HepG2 (cell line): ENCODE measurements around the gene TRAF3. TPM values are rescaled to one million over a fixed set of nuclear protein-coding genes. Genes with fewer than 3 reads are reported as not detected.
"Not testable (repeated sequence)": the region's sequence is repeated elsewhere in the genome, so short reads cannot be mapped to it uniquely, and the experiment has no call there.

Experiments
- ATAC-seq: fragments of 200-7000 bp; cut with Tn5 transposase; 3 replicates; pipeline ENCODE4 v1.9.1; 2020; ENCODE audit warnings: mild to moderate bottlenecking, moderate library complexity
- BruUV-seq: library from RNA; stranded (reverse); fragments of 400-500 nt; replicated peaks from 2 replicates; lab custom pipeline; 2021; lab: Mats Ljungman, UMichigan
- CTCF ChIA-PET: fragments of 300-600 bp; formaldehyde crosslinking; extraction: SDS; loops from one replicate; lab custom pipeline; 2021; ENCODE audit warnings: low total read pairs, inconsistent platforms, low intra/inter-chr PET ratio; lab: Yijun Ruan, JAX
- POLR2A ChIA-PET: fragments of 350-600 bp; sonication (Branson Sonifier 250); formaldehyde crosslinking; loops from one replicate; lab custom pipeline; 2020; ENCODE audit warnings: antibody characterized with exemption, inconsistent platforms; lab: Yijun Ruan, JAX
- DNase-seq: peaks from one replicate; pipeline ENCODE4 v3.0.0-alpha.2; 2015; ENCODE audit warnings: low spot score
- FAIRE-seq: peaks from 3 replicates; lab custom pipeline; 2011; peaks lifted over from hg19 to GRCh38; lab: Jason Lieb, UNC
- H2AFZ ChIP-seq: one replicate; pipeline ENCODE4 v1.6.1; 2011; ENCODE audit warnings: low read length, inconsistent platforms
- H3K27ac ChIP-seq: fragments of 300-600 bp; 3 replicates; pipeline ENCODE4 v1.8.0; 2011; ENCODE audit warnings: mixed run types, mild to moderate bottlenecking, mixed read lengths, low read length, inconsistent platforms; ENCODE audit not compliant: insufficient read depth; ENCODE audit errors: extremely low read length
- H3K27me3 ChIP-seq, 2 experiments: fragments of 200-600 bp in 1 of 2; 2 replicates in 1 of 2; 3 replicates in 1 of 2; pipeline versions ENCODE4 v1.6.0 to v1.8.0; 2011; ENCODE audit warnings: low read length in 2 of 2, mild to moderate bottlenecking in 2 of 2, moderate library complexity in 2 of 2, inconsistent platforms in 1 of 2; ENCODE audit not compliant: insufficient read depth in 2 of 2, control insufficient read depth in 1 of 2
- H3K36me3 ChIP-seq, 2 experiments: fragments of 200-600 bp in 1 of 2; replicated peaks in 1 of 2; 2 replicates in 1 of 2; 3 replicates in 1 of 2; pipeline versions ENCODE4 v1.5.1 to v1.8.0; 2011; ENCODE audit warnings: low read length in 2 of 2, inconsistent platforms in 1 of 2; ENCODE audit not compliant: insufficient read depth in 2 of 2, control insufficient read depth in 1 of 2
- H3K4me1 ChIP-seq: 2 replicates; pipeline ENCODE4 v1.5.1; 2012; ENCODE audit warnings: low read length, inconsistent platforms; ENCODE audit not compliant: insufficient read depth
- H3K4me2 ChIP-seq: 2 replicates; pipeline ENCODE4 v1.6.0; 2011; ENCODE audit warnings: low read depth, low read length, inconsistent platforms
- H3K4me3 ChIP-seq, 3 experiments: fragments of 200-600 bp in 1 of 3; sonication (generic), shearing (Covaris generic) in 1 of 3; replicated peaks in 1 of 3; 2 replicates each; pipeline ENCODE4 v1.5.1; 2011 to 2016; ENCODE audit warnings: low read length in 3 of 3, inconsistent platforms in 2 of 3, low read depth in 2 of 3, mild to moderate bottlenecking in 2 of 3, control low read depth in 1 of 3, mixed read lengths in 1 of 3; ENCODE audit not compliant: insufficient read depth in 1 of 3
- H3K79me2 ChIP-seq: one replicate; pipeline ENCODE4 v1.6.1; 2011; ENCODE audit warnings: low read length, inconsistent platforms; ENCODE audit not compliant: insufficient read depth
- H3K9ac ChIP-seq: 2 replicates; pipeline ENCODE4 v1.6.0; 2011; ENCODE audit warnings: mild to moderate bottlenecking, low read depth, low read length, inconsistent platforms; ENCODE audit not compliant: insufficient read depth
- H3K9me3 ChIP-seq: 2 replicates; pipeline ENCODE4 v1.5.1; 2012; ENCODE audit warnings: mild to moderate bottlenecking, low read length
- H4K20me1 ChIP-seq: 2 replicates; pipeline ENCODE4 v1.6.0; 2011; ENCODE audit warnings: inconsistent platforms, mild to moderate bottlenecking, low read length, moderate library complexity; ENCODE audit not compliant: insufficient read depth
- ESRRA ChIP-seq: sonication (generic); formaldehyde crosslinking; IDR thresholded peaks from 2 replicates; pipeline ENCODE4 v1.5.1; 2020; ENCODE audit warnings: mild to moderate bottlenecking, low read depth, missing genetic modification reagents
- KLF9 ChIP-seq: IDR thresholded peaks from 2 replicates; pipeline ENCODE4 v1.6.1; 2016; ENCODE audit warnings: low read depth
- WGBS: methylation state at CpG from one replicate; pipeline ENCODE4 v1.1.6; 2017; ENCODE audit warnings: low lambda C conversion rate; 5-methylcytosine and 5-hydroxymethylcytosine counted together
- in situ Hi-C: cut with HindIII; loops from 2 replicates; pipeline ENCODE4 v1.10.0; 2017; ENCODE audit warnings: low pct_unique_long_range_greater_than_20kb; ENCODE audit not compliant: extremely low pct_ligation_motif_present
- intact Hi-C: fragments of 100-400 bp; cut with micrococcal nuclease; formaldehyde crosslinking; loops from one replicate; pipeline ENCODE4 v1.10.0; 2022; ENCODE audit not compliant: unreplicated experiment
- polyA plus RNA-seq, 8 experiments: library from polyadenylated mRNA; depleted of rRNA in 3 of 8; stranded (reverse) in 7 of 8; unstranded in 1 of 8; fragments of >200 nt; fragmentation: Illumina TruSeq in 4 of 8; extraction: Trizol in 4 of 8; gene quantifications; 2 replicates each; pipeline versions ENCODE4 v1.2.1 to v1.2.3, GENCODE V29; 2011 to 2016; ENCODE audit warnings: low read depth in 4 of 8, missing spikeins in 1 of 8, mixed read lengths in 1 of 8; ENCODE audit not compliant: insufficient read depth in 1 of 8
- total RNA-seq, 5 experiments: library from RNA; depleted of rRNA; stranded (reverse); fragments of >200 nt; fragmentation: Illumina TruSeq; extraction: Trizol; gene quantifications; 2 replicates each; pipeline ENCODE4 v1.2.3, GENCODE V29; 2016; ENCODE audit warnings: low read depth in 1 of 5
- TF ChIP-seq, protein P1 (sequence below): IDR thresholded peaks from 2 replicates; pipeline ENCODE4 v1.6.1; 2016; ENCODE audit warnings: control low read depth

TRAF3 gene
- total and polyA plus RNA-seq, 2 of the 13 experiments (the other 11 are each of a cell fraction or from before 2014, with no cell fraction given): 6.9 to 12.2 TPM

DNA sequence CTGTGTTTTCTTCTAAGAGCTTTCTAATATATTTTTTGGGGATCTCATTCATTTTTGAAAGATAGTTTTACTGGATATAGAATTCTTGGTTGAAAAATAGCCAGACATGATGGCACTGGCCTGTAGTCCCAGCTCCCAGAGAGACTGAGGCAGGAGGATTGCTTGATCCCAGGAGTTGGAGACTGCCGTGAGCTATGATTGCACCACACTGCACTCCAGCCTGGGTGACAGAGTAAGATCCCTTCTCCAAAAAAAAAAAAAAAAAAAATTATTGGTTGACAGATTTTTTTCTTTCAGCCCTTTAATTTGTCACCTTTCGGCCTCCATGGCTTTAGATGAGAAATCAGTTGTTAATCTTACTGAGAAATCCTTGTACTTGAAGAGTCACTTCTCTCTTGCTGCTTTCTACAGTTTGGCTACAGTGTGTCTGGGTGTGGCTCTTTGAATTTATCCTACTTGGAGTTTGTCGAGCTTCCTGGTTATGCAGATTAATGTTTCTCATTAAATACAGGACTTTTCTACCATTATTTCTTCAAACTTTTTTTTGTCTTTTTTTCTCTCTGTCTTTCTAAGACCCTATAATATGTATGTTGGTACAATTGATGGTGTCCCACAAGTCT is 85.0 kb downstream of the TRAF3 start:
- Histone ChIP-seq H3K4me3 (no peak overlapping the region), H3K4me2 (no peak overlapping the region), H3K27me3 (no peaks in the 10 kb centered on the region), H3K79me2 (no peaks in the 10 kb centered on the region), H3K9me3 (no peaks in the 10 kb centered on the region), H4K20me1 (no peaks in the 10 kb centered on the region), H3K27ac (no peak overlapping the region), H3K9ac (no peak overlapping the region), H3K4me1 (peaks cover 16% of the 10 kb centered on the region), H3K36me3 (no peaks in the 10 kb centered on the region), H2AFZ (no peak overlapping the region)
- no peak for ATAC-seq
- in situ Hi-C loops: no loop called here
- WGBS: 94% methylated on average over 3 of the region's 3 CpGs
- no TSS peak for BruUV-seq
- FAIRE-seq: no peak
- CTCF ChIA-PET: no interaction called here
- POLR2A ChIA-PET: no interaction called here
- DNase-seq: no peak
- no peak for TF ChIP-seq KLF9 (CRISPR knock-in tag)
- intact Hi-C loops: no loop called here

DNA sequence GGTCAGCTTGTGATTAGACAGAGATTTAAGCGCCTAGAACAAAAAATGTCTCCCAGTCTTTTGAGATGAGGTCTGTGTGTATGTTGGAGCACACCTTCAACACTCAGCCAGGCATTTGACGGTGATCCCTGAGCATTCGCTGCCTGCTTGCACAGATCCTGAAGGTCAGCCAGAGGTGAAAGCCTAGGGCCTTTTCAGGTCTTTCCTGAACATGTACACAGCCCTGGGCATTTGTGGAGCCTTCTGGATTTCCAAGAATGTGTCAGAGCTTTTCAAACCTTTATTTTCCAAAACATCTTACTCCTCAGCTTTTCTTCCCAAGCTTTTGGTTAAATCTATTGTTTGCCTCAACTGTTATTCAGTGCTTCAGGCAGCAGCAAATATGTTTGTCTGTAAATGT is 86.1 kb downstream of the TRAF3 start:
- ATAC-seq: no peak
- peak overlapping the region; percentile 36 for H3K27ac ChIP-seq
- ChIA-PET CTCF (no interaction called here), POLR2A (no interaction called here)
- WGBS: 83% methylated on average over 3 of the region's 3 CpGs
- H3K79me2 ChIP-seq: no peaks in the 10 kb centered on the region
- no peak overlapping the region for H3K4me3 ChIP-seq
- H3K4me1 ChIP-seq: peaks cover 27% of the 10 kb centered on the region
- H3K4me2 ChIP-seq: no peak overlapping the region
- no peaks in the 10 kb centered on the region for H3K9me3 ChIP-seq
- H2AFZ ChIP-seq: no peak overlapping the region
- no peak for DNase-seq
- in situ Hi-C loops (no loop called here), intact Hi-C loops (no loop called here)
- FAIRE-seq: no peak
- TF ChIP-seq, protein P1, sequence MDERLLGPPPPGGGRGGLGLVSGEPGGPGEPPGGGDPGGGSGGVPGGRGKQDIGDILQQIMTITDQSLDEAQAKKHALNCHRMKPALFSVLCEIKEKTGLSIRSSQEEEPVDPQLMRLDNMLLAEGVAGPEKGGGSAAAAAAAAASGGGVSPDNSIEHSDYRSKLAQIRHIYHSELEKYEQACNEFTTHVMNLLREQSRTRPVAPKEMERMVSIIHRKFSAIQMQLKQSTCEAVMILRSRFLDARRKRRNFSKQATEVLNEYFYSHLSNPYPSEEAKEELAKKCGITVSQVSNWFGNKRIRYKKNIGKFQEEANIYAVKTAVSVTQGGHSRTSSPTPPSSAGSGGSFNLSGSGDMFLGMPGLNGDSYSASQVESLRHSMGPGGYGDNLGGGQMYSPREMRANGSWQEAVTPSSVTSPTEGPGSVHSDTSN (CRISPR knock-in tag): no peak
- peak; percentile 75; the same call in 1 of the 2 replicates for TF ChIP-seq ESRRA (CRISPR knock-in tag)
- TF ChIP-seq, all 625 proteins: peak for 1
- Histone ChIP-seq H4K20me1 (no peaks in the 10 kb centered on the region), H3K27me3 (no peaks in the 10 kb centered on the region), H3K9ac (no peak overlapping the region), H3K36me3 (no peaks in the 10 kb centered on the region)
- no TSS peak for BruUV-seq

DNA sequence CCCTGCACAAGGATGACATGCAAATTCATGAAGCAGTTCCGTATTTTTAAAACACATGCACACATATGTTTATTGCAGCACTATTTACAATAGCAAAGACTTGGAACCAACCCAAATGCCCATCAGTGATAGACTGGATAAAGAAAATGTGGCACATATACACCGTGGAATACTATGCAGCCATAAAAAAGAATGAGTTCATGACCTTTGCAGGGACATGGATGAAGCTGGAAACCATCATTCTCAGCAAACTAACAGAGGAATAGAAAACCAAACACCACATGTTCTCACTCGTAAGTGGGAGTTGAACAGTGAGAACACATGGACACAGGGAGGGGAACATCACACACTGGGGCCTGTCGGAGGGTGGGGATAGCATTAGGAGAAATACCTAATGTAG is 88.7 kb downstream of the TRAF3 start:
- H3K27me3 ChIP-seq, H3K36me3 ChIP-seq, POLR2A ChIA-PET, H3K4me3 ChIP-seq, FAIRE-seq, ATAC-seq, CTCF ChIA-PET, H3K9me3 ChIP-seq, H3K79me2 ChIP-seq, H3K9ac ChIP-seq, H4K20me1 ChIP-seq, H3K4me2 ChIP-seq, H3K27ac ChIP-seq, BruUV-seq, DNase-seq, intact Hi-C loops, H2AFZ ChIP-seq, in situ Hi-C loops: not testable (repeated sequence)
- 88% methylated on average over 4 of the region's 4 CpGs for WGBS
- peaks cover 39% of the 10 kb centered on the region for H3K4me1 ChIP-seq
